Activated CD4-positive, alpha-beta memory T cell treated with anti-CD3 and anti-CD28 coated beads, Interleukin-2, amount 10 ng/mL, durations not matched to agents 7 days and 5 days (primary cell): ENCODE data around the gene ITPRID2. TPM values are rescaled to one million over a fixed set of nuclear protein-coding genes. Genes with fewer than 3 reads are reported as not detected.
"Not testable (repeated sequence)": the region's sequence is repeated elsewhere in the genome, so short reads cannot be mapped to it uniquely, and the experiment has no call there.

ENCODE experiments used
- CTCF ChIA-PET: fragments of 350-600 bp; sonication (Branson Sonifier 250); formaldehyde crosslinking; loops from one replicate; lab custom pipeline; 2021; ENCODE audit warnings: antibody characterized with exemption, inconsistent platforms; lab: Charles Lee
- POLR2A ChIA-PET: fragments of 350-600 bp; sonication (Branson Sonifier 250); formaldehyde crosslinking; loops from one replicate; lab custom pipeline; 2021; ENCODE audit warnings: antibody characterized with exemption; lab: Charles Lee
- DNase-seq: peaks from one replicate; pipeline ENCODE4 v3.0.0-alpha.2; 2020
- H3K27ac Mint-ChIP-seq: one replicate; pipeline ENCODE4 v1.8.0; 2021; ENCODE audit warnings: mild to moderate bottlenecking, mixed read lengths
- H3K27me3 Mint-ChIP-seq: one replicate; pipeline ENCODE4 v1.8.0; 2021; ENCODE audit warnings: mixed read lengths
- H3K36me3 Mint-ChIP-seq: one replicate; pipeline ENCODE4 v1.8.0; 2021; ENCODE audit warnings: low read depth, mixed read lengths
- H3K4me1 Mint-ChIP-seq: one replicate; pipeline ENCODE4 v1.8.0; 2021; ENCODE audit warnings: mixed read lengths
- H3K4me3 Mint-ChIP-seq: one replicate; pipeline ENCODE4 v1.8.0; 2021; ENCODE audit warnings: mild to moderate bottlenecking, mixed read lengths
- H3K9me3 Mint-ChIP-seq: one replicate; pipeline ENCODE4 v1.8.0; 2021; ENCODE audit warnings: mixed read lengths
- total RNA-seq, 2 experiments: library from RNA; stranded (reverse); gene quantifications; one replicate each; pipeline ENCODE4 v1.2.3, GENCODE V29; 2021

Gene ITPRID2
- total RNA-seq, 2 experiments from 2014 or later = 53.0 to 53.2 TPM

GRCh38 chr2:181944914-181945291 lies 53.4 kb downstream of the ITPRID2 start:
- peaks cover 24% of the 10 kb centered on the region for H3K27me3 Mint-ChIP-seq
- no peak overlapping the region for H3K27ac Mint-ChIP-seq
- H3K4me3 Mint-ChIP-seq = no peak overlapping the region
- ChIA-PET POLR2A (no interaction called here), CTCF (no interaction called here)
- H3K4me1 Mint-ChIP-seq = no peaks in the 10 kb centered on the region
- H3K9me3 Mint-ChIP-seq = no peaks in the 10 kb centered on the region
- no peaks in the 10 kb centered on the region for H3K36me3 Mint-ChIP-seq
- DNase-seq = no peak

DNA sequence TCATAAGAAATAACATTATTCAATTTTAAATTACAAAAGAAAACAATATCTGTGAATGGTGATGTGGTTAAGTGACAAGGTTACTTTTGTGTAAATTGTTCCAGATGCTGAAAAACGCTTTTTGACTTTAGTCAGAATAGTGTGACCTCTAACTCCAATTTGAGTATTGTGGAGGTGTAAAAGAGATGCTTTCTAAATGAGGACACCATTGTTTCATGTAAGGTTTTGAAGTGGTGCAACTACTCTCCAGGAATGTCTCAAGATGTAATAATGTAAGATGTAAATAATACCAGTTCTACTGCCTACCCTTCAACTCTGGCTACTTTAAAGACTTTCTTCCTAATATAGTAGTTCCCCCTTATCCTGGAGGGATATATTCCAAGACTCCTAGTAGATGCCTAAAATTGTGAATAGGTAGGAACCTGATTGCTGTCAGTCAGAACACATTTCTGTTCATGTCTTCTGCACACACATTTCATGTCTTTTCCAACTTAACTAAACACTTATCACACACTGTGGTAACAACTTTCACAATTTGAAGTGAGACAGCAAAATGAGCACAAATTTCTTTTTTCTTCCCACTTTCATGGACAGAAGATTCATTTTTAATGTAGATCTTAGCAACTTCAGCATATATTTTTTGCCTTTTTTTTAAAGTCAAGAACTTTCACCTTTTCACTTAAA lies 55.1 kb downstream of the ITPRID2 start:
- Mint-ChIP-seq H3K27me3 (peaks cover 31% of the 10 kb centered on the region), H3K36me3 (no peaks in the 10 kb centered on the region), H3K27ac (no peak overlapping the region), H3K4me3 (no peak overlapping the region), H3K9me3 (no peaks in the 10 kb centered on the region), H3K4me1 (no peaks in the 10 kb centered on the region)
- ChIA-PET POLR2A (no interaction called here), CTCF (no interaction called here)
- no peak for DNase-seq

GRCh38 chr2:181947273-181947672 lies 55.7 kb downstream of the ITPRID2 start:
- Mint-ChIP-seq H3K27ac (no peak overlapping the region), H3K4me3 (no peak overlapping the region), H3K4me1 (no peaks in the 10 kb centered on the region), H3K36me3 (no peaks in the 10 kb centered on the region), H3K9me3 (no peaks in the 10 kb centered on the region), H3K27me3 (peaks cover 32% of the 10 kb centered on the region)
- no peak for DNase-seq
- ChIA-PET POLR2A (no interaction called here), CTCF (no interaction called here)

- no peaks in the 10 kb centered on the region for H3K9me3 Mint-ChIP-seq
- H3K27ac Mint-ChIP-seq = no peak overlapping the region
- no peaks in the 10 kb centered on the region for H3K36me3 Mint-ChIP-seq
- no peak for DNase-seq
- H3K4me1 Mint-ChIP-seq = no peaks in the 10 kb centered on the region
- ChIA-PET POLR2A (no interaction called here), CTCF (interaction anchor here (0.5 kb wide), 1 partner anchor 1082 kb away, joined by 3 read pairs; no protein-coding TSS in a partner anchor)
- H3K27me3 Mint-ChIP-seq = peaks cover 36% of the 10 kb centered on the region
- H3K4me3 Mint-ChIP-seq = no peak overlapping the region
Observed at GRCh38 chr2:181948227-181948626, 56.7 kb downstream of the ITPRID2 start.

DNA sequence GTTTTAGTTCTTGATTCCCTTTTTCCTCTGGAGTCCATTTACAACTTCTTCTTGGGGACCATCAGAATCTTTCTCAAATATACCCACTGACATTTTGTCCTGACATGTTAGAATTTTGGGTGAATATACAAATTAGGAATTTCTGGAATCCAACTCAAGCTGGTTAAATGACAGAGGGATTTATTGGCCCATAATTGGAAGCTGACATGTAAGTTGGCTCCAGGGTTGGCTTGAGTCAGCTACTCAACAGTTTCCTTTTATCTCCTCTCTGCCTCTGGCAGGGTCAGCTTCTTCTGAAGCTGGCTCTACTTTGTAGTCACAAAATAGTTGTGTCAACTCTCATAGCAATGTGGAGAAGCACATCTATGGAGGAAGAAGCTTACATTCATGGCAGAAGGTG lies 57.5 kb downstream of the ITPRID2 start:
- no peak overlapping the region for H3K4me3 Mint-ChIP-seq
- H3K27ac Mint-ChIP-seq = no peak overlapping the region
- ChIA-PET CTCF (interaction anchor here (0.5 kb wide), 1 partner anchor 1081 kb away, joined by 3 read pairs; no protein-coding TSS in a partner anchor), POLR2A (no interaction called here)
- no peaks in the 10 kb centered on the region for H3K9me3 Mint-ChIP-seq
- H3K36me3 Mint-ChIP-seq = no peaks in the 10 kb centered on the region
- peaks cover 36% of the 10 kb centered on the region for H3K27me3 Mint-ChIP-seq
- DNase-seq = no peak
- H3K4me1 Mint-ChIP-seq = peaks cover 7% of the 10 kb centered on the region

DNA sequence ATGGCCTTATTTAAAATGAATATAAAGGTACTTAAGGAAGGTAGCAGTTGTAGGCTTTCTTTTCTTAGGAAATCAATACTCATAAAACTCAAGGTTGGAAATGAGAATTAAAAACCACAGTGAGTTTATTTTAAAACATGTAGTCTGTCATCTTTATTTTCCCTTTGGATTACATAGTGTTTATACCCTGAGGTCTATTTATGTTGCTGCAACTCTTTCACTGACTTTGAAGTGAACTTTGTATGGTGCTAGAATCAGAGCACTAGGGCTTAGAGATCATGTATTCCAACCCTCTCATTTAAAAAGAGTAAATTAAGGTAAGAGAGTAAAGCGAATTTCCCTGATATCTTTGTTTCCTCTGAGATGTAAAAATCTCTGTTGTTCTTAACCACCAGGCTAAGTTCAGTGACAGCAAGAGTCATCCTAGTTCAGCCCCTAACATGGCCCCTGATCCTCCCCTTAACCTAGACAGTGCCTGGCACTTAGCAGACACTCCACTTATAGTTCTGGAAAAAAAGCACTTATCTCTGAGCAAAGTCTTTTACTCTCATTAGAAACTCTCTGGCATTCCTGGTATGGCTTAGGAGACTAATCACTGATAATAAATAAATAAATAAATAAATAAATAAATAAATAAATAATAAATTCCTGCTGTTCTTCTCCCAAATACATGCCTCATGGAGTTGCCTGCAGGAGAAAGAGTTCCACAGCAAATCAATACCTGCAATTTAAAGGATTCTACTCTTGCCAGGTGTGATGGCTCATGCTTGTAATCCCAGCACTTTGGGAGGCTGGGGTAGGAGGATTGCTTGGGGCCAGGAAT lies 61.1 kb downstream of the ITPRID2 start:
- CTCF ChIA-PET = interaction anchor here (1.0 to 1.2 kb wide), 2 partner anchors 16 to 237 kb away, joined by 3 to 6 read pairs; no protein-coding TSS in a partner anchor
- peaks cover 11% of the 10 kb centered on the region for H3K4me1 Mint-ChIP-seq
- POLR2A ChIA-PET = no interaction called here

DNA sequence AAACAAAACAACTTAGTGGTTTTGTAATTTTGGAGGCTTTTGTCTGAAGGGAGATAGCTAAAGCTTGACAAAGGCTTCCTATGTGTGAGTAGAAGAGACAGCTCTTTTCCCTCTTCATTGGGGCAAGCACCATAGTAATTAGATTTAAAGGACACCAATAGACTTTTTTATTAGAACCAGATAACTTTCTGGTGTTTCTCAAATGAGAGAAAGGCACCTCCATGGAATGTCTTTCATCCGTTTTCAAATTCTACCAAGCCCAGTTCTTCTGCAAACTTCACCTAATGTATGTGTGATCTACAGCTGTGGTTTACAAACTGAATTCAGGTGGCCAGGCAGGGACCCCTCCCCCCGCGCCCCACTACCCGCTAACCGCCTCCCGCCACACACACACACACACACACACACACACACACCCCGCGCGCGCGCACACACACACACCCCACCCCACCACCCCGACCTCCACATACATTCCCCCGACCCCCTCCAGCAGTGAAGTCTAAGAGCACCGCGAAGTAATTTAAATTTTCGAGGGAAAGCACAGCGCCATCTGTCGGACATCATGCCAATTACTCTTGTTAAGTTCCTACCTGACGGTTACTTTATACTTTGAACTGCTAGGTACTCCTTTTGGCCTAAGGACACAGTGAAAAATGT lies 62.5 kb downstream of the ITPRID2 start:
- Mint-ChIP-seq H3K9me3 (no peaks in the 10 kb centered on the region), H3K27me3 (peaks cover 25% of the 10 kb centered on the region), H3K4me1 (peaks cover 12% of the 10 kb centered on the region), H3K36me3 (no peaks in the 10 kb centered on the region), H3K27ac (no peak overlapping the region), H3K4me3 (peak overlapping the region; percentile 16)
- ChIA-PET POLR2A (no interaction called here), CTCF (interaction anchor here (0.6 to 2.2 kb wide), 19 partner anchors 9 to 238 kb away, joined by 3 to 10 read pairs (median 3); no protein-coding TSS in a partner anchor)
- DNase-seq = peak; percentile 68

More for the DNA sequence above, 61.1 kb downstream of the ITPRID2 start:
- DNase-seq = no peak
- Mint-ChIP-seq H3K27ac (no peak overlapping the region), H3K4me3 (no peak overlapping the region), H3K36me3 (no peaks in the 10 kb centered on the region), H3K27me3 (peaks cover 27% of the 10 kb centered on the region), H3K9me3 (no peaks in the 10 kb centered on the region)

DNA sequence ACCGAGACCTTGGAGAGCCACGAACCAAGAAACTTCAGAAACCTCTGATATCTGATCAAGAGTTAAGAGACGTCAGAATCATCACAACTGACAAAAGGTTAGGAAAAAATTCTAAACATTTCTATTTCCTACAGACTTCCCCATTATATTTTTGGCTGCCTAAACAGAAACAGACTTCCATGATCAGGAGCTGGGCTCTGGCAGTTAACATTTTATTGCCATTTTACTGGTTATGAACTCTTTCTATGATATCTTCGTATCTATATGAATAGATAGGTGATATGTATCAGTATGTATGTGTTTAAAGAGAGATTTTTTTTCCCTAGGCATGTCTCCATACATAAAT lies 63.0 kb downstream of the ITPRID2 start:
- H3K4me1 Mint-ChIP-seq = peaks cover 12% of the 10 kb centered on the region
- H3K36me3 Mint-ChIP-seq = no peaks in the 10 kb centered on the region
- no peak overlapping the region for H3K4me3 Mint-ChIP-seq
- peaks cover 23% of the 10 kb centered on the region for H3K27me3 Mint-ChIP-seq
- ChIA-PET POLR2A (no interaction called here), CTCF (interaction anchor here (0.9 to 2.2 kb wide), 9 partner anchors 9 to 239 kb away, joined by 3 to 9 read pairs (median 4); no protein-coding TSS in a partner anchor)
- no peaks in the 10 kb centered on the region for H3K9me3 Mint-ChIP-seq
- DNase-seq = no peak
- H3K27ac Mint-ChIP-seq = no peak overlapping the region

- no peaks in the 10 kb centered on the region for H3K9me3 Mint-ChIP-seq
- peaks cover 19% of the 10 kb centered on the region for H3K27me3 Mint-ChIP-seq
- peaks cover 12% of the 10 kb centered on the region for H3K4me1 Mint-ChIP-seq
- no peak overlapping the region for H3K4me3 Mint-ChIP-seq
- CTCF ChIA-PET = interaction anchor here (0.9 to 2.2 kb wide), 8 partner anchors 15 to 240 kb away, joined by 3 to 9 read pairs (median 4); no protein-coding TSS in a partner anchor
- H3K27ac Mint-ChIP-seq = no peak overlapping the region
- H3K36me3 Mint-ChIP-seq = no peaks in the 10 kb centered on the region
- POLR2A ChIA-PET = no interaction called here
- no peak for DNase-seq
Observed at GRCh38 chr2:181955010-181955409, 63.5 kb downstream of the ITPRID2 start.

- DNase-seq, H3K9me3 Mint-ChIP-seq, H3K4me3 Mint-ChIP-seq, POLR2A ChIA-PET, H3K36me3 Mint-ChIP-seq, CTCF ChIA-PET, H3K27ac Mint-ChIP-seq: not testable (repeated sequence)
- peaks cover 20% of the 10 kb centered on the region for H3K27me3 Mint-ChIP-seq
- peaks cover 12% of the 10 kb centered on the region for H3K4me1 Mint-ChIP-seq
Observed at GRCh38 chr2:181955866-181956265, 64.3 kb downstream of the ITPRID2 start.

DNA sequence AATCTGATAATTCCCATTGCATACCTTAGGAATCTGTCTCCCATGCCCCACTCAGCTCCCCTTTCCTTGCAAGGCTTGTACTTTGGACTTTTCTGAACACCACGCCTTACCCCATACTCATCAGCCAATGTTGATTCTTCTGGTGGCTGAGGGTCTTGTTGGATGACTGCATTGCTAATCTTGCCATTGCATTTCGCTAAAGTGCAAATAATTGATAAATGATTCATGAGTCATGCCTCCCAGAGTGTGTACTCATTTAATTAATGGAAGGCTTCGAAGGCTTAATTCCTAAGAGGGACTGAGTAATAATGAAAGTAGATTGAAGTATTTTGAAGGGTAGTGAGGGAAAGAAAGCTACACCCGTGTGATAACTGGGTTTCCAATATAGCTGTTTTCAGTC lies 66.1 kb downstream of the ITPRID2 start:
- Mint-ChIP-seq H3K27ac (no peak overlapping the region), H3K4me1 (peaks cover 12% of the 10 kb centered on the region), H3K9me3 (no peaks in the 10 kb centered on the region), H3K36me3 (no peaks in the 10 kb centered on the region), H3K4me3 (no peak overlapping the region), H3K27me3 (peaks cover 11% of the 10 kb centered on the region)
- CTCF ChIA-PET = interaction anchor here (0.8 kb wide), 1 partner anchor 215 kb away, joined by 3 read pairs; no protein-coding TSS in a partner anchor
- POLR2A ChIA-PET = no interaction called here
- DNase-seq = no peak

DNA sequence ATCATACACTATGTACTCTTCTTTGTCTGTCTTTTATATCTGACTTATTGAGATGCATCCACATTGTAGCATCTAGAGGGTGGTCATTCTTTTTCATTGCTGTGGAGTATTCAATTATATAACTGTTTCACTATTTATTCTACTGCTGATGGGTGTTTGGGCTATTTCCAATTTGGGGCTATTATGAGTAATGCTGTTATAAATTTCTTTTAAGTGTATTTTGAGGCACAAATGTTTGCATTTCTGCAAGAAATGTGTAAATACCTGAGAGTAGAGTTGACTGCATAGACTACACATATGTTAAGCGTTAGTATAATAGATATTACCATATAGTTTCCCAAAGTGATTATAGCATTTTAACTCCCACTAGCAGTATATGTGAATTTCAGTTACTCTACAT lies 67.2 kb downstream of the ITPRID2 start:
- no peak for DNase-seq
- Mint-ChIP-seq H3K27ac (no peak overlapping the region), H3K4me3 (no peak overlapping the region), H3K4me1 (peaks cover 8% of the 10 kb centered on the region), H3K27me3 (peaks cover 11% of the 10 kb centered on the region), H3K9me3 (no peaks in the 10 kb centered on the region), H3K36me3 (no peaks in the 10 kb centered on the region)
- ChIA-PET CTCF (interaction anchor here (1.2 kb wide), 1 partner anchor 217 kb away, joined by 3 read pairs; no protein-coding TSS in a partner anchor), POLR2A (no interaction called here)

DNA sequence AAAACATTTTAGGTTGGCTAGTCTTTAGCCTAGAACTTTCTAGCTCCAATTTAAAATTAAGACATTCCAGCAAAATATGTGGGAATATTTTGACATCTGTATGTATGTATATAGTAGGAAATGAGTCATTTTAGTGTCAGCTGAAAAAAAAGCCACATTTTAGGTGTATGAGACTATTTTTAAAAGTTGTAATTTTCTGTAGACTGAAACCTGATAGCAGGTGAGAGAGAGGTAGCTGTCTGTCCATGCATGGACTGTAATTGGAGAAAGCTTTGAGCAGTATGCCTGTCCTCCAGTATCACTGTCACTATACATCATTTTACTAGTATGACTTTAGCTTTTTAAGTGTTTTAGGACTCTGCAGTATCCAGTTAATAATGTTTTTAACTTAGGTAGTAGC lies 68.0 kb downstream of the ITPRID2 start:
- Mint-ChIP-seq H3K27ac (no peak overlapping the region), H3K27me3 (peaks cover 11% of the 10 kb centered on the region), H3K9me3 (no peaks in the 10 kb centered on the region), H3K4me1 (peaks cover 3% of the 10 kb centered on the region), H3K4me3 (no peak overlapping the region), H3K36me3 (no peaks in the 10 kb centered on the region)
- POLR2A ChIA-PET = no interaction called here
- DNase-seq = no peak
- CTCF ChIA-PET = interaction anchor here (1.2 kb wide), 1 partner anchor 218 kb away, joined by 3 read pairs; no protein-coding TSS in a partner anchor
